GM19351 (cell line): ENCODE results near the gene WDR47.
A peak's percentile ranks its signal among the peaks of the same experiment; 100 is the strongest.
"Not testable (repeated sequence)": the region's sequence is repeated elsewhere in the genome, so short reads cannot be mapped to it uniquely, and the experiment has no call there.

Source experiments
- ATAC-seq: cut with Tn5 transposase; IDR thresholded peaks from one replicate; pipeline ENCODE4 v1.9.1; 2021; ENCODE audit warnings: mild to moderate bottlenecking, moderate library complexity; ENCODE audit not compliant: unreplicated experiment

Gene WDR47

DNA sequence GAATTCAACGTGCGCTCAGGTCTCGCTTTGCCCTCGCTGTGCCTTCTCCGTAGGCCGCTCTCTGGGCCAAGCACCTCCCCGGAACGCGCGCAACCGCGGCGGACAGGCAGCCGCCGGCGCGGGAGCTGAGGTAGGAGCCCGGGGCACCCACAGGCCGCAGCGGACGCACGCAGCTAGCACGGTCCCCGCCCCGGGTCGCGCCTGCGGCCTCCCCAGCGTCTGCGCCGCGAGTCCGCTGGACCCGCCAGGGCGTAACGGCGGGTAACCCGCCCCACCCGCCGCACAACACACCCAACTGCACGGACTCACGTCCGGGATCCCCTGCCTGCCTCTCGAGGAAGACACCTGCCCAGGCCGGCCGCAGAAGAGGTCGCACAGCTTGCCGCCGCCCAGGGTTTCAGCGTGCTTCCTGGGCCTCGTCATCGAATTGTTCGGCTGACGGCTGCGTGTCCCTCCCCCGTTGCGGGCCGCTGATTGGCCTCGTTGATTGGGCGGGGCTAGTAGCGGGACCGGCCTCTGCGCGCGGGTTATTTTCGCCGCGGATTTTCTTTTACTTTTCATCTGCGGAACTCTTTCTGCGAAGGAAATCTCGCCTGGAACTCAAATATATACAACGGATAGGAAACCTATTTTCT lies 78.7 kb downstream of the WDR47 start, which contains the start of gene CLCC1:
Gene CLCC1 (minus strand): TSS at position 433 of the 635 bp plus-strand sequence. CDS start 13,047 bp downstream, outside the sequence.
- peak; percentile 89 for ATAC-seq

DNA sequence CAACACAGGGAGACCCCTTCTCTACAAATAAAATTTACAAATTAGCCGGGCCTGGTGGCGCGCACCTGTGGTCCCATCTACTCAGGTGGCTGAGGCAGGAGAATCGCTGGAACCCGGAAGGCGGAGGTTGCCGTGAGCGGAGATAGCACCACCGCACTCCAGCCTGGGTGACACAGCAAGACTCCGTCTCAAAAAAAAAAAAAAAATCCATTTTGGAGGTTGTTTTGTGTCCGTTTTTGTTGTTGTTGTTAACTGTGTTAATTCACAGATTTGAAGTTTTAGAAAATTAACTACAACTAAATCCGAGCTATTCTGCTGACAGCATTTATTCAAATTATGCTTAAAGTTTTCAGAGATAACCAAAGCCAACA lies 79.2 kb downstream of the WDR47 start:
- ATAC-seq = no peak

DNA sequence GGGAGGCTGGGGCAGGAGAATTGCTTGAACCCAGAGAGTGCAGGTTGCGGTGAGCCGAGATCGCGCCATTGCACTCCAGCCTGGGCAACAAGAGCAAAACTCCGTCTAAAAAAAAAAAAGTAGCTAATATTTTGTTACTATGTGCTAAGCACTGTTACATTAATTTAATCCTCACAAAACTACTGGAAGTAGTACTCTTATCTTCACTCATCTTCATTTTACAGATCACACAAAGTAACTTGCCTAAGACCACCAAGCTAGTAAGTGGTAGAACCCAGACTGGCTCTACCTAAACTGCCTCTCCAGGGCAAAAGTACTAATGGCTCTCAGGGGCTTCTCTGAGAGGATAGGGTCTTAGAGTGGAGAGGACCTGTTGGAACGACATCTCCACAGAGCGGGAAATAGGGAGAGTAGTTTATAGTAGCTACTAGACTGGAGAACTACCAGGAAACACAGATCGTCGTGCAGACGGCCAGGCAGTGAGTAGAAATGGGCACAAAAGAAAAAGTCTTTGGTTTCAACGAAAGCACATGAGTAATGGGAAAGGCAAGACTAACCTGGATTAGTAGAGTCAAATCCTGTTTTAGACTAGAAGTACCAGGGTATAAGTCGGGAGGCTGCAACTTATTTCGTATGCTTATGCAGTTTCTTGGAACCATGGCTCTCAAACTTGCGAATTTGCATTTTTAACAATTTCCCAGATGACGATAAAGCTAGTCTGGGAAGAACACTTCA lies 80.0 kb downstream of the WDR47 start:
- ATAC-seq = no peak

DNA sequence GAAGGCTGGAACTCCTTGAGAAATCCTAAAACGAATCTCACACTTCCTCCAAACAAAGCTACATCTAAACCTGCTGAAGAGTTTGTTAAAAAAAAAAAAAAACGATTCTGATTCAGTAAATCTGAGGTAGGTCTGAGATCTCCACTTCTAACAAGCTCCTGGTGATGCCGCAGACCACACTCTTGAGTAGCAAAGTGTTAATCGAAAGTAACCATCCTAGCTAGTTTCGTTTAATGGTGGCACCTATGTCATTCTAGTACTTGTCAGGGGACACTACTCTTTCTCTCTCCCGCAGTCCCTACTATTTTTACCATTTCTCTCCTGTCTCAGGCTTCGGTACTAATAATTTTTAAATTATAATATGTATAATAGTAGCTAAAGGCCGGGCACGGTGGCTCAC lies 80.7 kb downstream of the WDR47 start:
- peak; percentile 33 for ATAC-seq

DNA sequence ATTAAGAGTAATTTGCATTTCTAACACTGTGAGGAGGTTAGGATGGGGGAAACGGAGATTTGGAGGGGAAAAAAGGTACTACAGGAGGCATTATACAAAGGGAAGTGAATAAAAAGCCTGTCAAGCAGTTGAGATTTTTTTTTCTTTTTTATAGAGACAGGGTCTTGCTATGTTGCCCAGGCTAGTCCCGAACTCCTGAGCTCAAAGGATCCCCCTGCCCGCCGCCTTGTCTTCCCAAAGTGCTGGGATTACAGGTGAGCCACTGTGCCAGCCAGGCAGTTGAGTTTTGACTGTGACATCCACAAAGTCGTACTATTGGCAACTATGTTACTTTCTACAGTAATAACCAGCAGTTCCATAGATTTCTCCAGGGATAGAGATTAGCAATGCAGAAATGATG lies 81.2 kb downstream of the WDR47 start:
- ATAC-seq = no peak

DNA sequence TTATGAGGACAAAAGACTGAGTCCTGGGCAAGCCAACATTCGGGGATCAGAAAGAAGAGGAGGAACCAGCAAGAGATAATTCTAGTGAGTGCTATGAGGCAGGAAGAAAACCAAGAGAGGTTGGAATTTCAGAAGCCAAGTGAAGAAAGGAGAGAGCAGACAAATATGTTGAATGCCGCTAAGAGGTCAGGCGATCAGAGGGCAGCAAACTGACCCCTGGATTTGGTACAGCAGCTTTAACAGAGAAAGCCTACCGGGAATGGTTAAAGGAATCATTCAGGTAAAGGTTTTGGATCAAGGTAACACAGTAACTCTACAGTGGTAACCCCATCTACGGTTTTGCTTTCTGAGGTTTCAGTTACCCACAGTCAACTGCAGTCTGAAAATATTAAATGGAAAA lies 84.0 kb downstream of the WDR47 start:
- no peak for ATAC-seq

DNA sequence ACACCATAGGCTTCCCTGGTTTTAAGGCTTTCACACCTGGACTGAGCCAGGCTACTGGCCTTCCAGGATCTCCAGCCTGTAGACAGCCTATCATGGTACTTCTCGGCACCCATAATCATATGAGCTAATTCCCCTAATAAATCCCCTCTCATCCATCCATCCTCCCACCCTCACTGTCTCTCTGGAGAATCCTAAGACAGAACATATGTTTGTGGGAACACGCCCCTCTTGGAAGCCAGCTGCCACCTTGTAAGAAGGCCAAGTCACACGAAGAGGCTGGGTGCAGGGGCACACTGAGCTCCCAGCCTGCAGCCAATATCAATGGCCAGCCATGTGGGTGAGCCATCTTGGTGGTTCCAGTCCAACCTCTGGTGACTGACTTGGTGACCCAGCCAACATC lies 86.0 kb downstream of the WDR47 start:
- ATAC-seq = no peak

DNA sequence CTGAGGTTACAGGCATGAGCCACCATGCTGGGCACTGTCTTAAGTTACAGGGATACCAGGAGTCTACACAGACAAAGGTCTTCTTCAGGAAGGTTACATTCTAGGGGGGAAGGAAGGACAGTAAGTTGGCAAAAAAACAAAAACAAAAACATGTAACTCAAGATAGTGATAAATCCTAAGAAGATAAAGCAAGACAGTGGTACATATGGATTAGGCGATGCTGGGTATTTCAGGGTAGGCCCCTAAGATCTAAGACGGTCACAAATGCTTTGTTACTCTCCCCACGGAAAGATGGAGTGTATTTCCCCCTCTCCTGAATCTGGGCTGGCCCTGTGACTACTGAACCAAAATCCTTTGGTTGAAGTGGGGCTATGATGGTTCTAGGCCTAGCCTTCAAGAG lies 86.8 kb downstream of the WDR47 start:
- ATAC-seq = no peak

DNA sequence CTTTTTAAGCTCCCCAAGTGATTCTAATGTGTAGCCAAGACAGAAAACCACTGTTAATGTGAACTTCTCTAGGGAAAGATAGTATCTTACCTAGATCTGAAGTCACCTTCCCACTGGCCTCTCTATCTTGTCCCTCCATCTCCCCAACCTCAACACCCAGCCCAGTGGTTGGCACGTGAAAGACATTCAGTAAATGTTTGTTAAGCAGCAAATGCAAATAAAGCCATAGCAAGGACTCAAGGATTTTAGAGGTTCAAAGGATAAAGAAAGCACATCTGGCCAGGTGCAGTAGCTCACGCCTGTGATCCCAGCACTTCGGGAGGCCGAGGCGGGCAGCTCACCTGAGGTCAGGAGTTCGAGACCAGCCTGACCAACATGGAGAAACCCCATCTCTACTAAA lies 88.5 kb downstream of the WDR47 start:
- no peak for ATAC-seq

DNA sequence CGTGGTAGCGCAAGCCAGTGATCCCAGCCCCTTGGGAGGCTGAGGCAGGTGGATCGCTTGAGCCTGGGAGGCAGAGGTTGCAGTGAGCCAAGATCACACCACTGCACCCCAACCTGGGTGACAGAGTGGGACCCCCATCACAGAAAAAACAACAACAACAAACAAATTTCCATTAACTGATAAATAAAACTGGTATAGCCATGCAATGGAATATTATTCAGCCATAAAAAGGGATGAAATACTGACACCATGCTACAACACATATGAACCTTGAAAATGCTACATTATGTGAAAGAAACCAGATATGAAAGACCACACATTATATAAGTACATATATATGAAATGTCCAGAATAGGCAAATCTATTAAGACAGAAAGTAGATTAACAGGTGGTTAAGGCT lies 90.7 kb downstream of the WDR47 start:
- no peak for ATAC-seq

DNA sequence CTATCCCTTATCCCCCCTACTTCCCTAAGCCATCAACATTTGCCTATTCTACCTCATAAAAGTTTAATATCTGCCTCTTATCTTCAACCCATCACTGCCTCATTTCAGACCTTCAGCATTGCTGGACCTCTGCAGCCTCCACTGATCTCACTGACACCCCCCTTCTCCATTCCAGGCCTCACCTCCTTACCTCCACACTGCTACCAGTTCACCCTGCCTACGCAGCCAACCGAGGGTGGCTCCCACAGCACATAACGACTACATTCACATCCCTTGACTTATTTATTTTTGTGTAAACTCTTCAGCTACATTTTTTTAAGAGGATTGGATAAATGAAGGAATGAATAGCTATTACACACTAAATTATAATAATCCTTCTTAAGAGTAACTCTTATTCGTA lies 92.9 kb downstream of the WDR47 start:
- ATAC-seq = no peak

DNA sequence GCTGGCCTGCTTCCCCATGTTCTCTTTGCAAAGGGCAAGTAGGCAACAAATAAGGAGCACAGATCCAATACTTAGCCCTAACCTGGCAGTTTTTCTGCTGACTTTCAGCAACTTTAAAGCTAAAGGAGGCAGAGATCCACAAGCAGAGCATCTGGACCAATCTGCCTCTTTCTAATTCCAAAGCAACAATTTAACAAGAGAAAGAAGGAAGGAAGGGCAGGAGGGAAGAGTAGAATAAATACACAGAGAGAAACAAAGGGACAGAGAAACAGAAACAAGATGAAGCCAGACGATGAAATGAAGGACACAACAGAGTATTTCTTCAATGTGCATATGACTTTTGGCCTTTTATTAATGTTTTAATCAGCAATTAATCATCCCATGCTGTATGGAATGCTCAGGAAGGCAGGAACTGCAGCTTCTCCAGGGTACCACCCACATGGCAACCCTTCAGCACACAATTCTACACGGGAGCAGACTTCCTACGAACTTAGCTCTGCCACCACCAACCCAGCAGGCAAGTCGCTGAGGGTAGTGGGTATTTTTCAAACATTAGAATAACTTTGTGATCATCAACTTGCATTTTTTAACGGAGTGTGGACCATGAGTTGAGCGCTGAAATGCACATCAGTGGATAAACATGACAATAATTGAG lies 93.9 kb downstream of the WDR47 start:
- no peak for ATAC-seq

DNA sequence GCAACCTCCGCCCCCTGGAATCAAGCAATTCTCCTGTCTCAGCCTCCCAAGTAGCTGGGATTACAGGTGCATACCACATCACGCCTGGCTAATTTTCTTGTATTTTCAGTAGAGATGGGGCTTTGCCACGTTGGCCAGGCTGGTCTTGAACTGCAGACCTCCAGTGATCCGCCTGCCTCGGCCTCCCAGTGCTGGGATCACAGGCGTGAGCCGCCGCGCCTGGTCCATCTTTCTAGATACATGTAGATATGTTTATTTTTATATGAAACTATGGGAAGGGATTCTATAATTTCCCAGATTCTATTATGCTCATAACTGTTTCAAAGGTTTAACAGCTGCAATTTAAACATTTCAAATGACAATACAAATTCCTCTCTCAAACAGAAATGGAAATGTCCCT lies 105.7 kb downstream of the WDR47 start:
- ATAC-seq = no peak

DNA sequence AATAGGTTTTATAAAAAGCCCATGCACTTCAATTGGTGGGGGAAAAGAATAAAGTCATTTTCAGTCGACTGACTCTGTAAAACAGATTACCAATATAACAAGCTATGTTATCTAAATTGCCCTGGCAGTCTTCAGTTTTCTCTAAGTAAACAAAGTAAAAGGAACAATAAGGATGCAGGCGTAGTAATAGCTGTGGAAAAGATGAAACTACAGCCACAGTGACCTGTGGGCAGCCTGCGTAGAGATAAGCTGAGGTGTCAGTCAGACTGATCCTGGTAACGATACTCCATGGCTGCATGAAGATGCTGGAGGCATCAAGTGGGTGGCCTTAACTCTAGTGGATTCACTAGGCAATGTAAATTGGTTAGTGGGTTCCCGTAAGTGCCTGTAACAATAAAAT lies 108.0 kb downstream of the WDR47 start:
- ATAC-seq = no peak

DNA sequence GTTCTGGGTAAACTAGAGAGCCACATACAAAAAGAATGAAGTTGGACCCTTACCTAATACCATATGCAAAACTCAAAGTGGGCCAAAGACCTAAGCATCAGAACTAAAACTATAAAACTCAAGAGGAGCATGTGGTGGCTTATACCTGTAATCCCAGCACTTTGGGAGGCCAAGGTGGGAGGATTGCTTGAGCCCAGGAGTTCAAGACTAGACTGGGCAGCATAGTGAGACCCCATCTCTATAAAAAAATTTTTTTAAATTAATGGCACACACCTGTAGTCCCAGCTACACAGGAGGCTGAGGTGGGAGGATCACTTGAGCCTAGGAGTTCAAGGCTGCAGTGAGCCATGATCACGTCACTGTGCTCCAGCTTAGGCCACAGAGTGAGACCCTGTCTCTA lies 114.3 kb downstream of the WDR47 start:
- ATAC-seq = not testable (repeated sequence)

DNA sequence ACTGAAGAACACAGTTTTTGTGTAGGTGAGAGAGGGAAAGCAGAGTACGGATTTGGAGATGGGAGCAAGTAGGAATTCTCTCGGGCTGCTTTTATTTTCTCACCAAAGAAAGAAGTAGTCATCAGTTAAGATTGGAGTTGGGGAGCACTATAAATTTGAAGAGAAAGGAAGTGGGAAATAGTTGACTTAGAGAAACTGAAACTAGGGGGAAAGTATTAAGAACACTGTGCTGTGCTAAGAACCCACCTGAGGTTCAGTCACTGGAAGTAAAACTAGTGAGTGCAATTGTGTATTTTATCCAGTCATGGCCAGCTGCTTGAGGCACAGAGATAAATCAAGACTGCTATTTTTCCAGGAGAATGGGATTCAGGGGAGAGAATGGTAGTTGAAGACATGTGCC lies 116.0 kb downstream of the WDR47 start:
- ATAC-seq = no peak
